Activated T-helper 2 cell treated with anti-CD3 and anti-CD28 coated beads, Interferon-gamma antibody, Interleukin-2, Interleukin-4, amounts not matched to agents 10 μg/mL and 5 μg/mL and 100 μg/mL, durations not matched to agents 14 hours and 24 hours and 36 hours (primary cell): Measurements from ENCODE around the gene ZFAND3. TPM values are rescaled to one million over a fixed set of nuclear protein-coding genes. Genes with fewer than 3 reads are reported as not detected.
A peak's percentile ranks its signal among the peaks of the same experiment; 100 is the strongest.

Source experiments
- DNase-seq: peaks from one replicate; pipeline ENCODE4 v3.0.0; 2021; ENCODE audit warnings: low spot score
- H3K27ac Mint-ChIP-seq: one replicate; pipeline ENCODE4 v1.8.0; 2021; ENCODE audit warnings: mixed read lengths
- H3K27me3 Mint-ChIP-seq: one replicate; pipeline ENCODE4 v1.8.0; 2021; ENCODE audit warnings: low read depth, mixed read lengths
- H3K36me3 Mint-ChIP-seq: one replicate; pipeline ENCODE4 v1.8.0; 2021; ENCODE audit warnings: low read depth, mixed read lengths
- H3K4me1 Mint-ChIP-seq: one replicate; pipeline ENCODE4 v1.8.0; 2021; ENCODE audit warnings: low read depth, mixed read lengths
- H3K4me3 Mint-ChIP-seq: one replicate; pipeline ENCODE4 v1.8.0; 2021; ENCODE audit warnings: low read depth, mild to moderate bottlenecking, moderate library complexity, mixed read lengths
- H3K9me3 Mint-ChIP-seq: one replicate; pipeline ENCODE4 v1.8.0; 2021; ENCODE audit warnings: mixed read lengths
- intact Hi-C: fragments of 100-400 bp; cut with micrococcal nuclease; formaldehyde crosslinking; loops from one replicate; pipeline ENCODE4 v1.15.1; 2023
- total RNA-seq: library from RNA; stranded (reverse); gene quantifications from 2 replicates; pipeline ENCODE4 v1.2.3, GENCODE V29; 2022

Gene ZFAND3
- total RNA-seq, 1 donor from 2014 or later, result 30.8 TPM

GRCh38 chr6:37847704-37848103 lies 28.2 kb downstream of the ZFAND3 start:
- H3K4me3 Mint-ChIP-seq, result no peak overlapping the region
- H3K36me3 Mint-ChIP-seq, result no peaks in the 10 kb centered on the region
- no peak overlapping the region for H3K27ac Mint-ChIP-seq
- no peaks in the 10 kb centered on the region for H3K9me3 Mint-ChIP-seq
- H3K27me3 Mint-ChIP-seq, result no peaks in the 10 kb centered on the region
- peaks cover 6% of the 10 kb centered on the region for H3K4me1 Mint-ChIP-seq
- DNase-seq, result no peak
- intact Hi-C loops, result no loop called here

- H3K4me3 Mint-ChIP-seq, result no peak overlapping the region
- intact Hi-C loops, result no loop called here
- H3K4me1 Mint-ChIP-seq, result peaks cover 6% of the 10 kb centered on the region
- H3K36me3 Mint-ChIP-seq, result no peaks in the 10 kb centered on the region
- no peak for DNase-seq
- no peaks in the 10 kb centered on the region for H3K27me3 Mint-ChIP-seq
- H3K9me3 Mint-ChIP-seq, result no peaks in the 10 kb centered on the region
- no peak overlapping the region for H3K27ac Mint-ChIP-seq
These were observed 28.8 kb downstream of the ZFAND3 start for GRCh38 chr6:37848371-37848770.

- H3K4me3 Mint-ChIP-seq, result no peak overlapping the region
- no peaks in the 10 kb centered on the region for H3K36me3 Mint-ChIP-seq
- no peak for DNase-seq
- H3K9me3 Mint-ChIP-seq, result no peaks in the 10 kb centered on the region
- H3K27ac Mint-ChIP-seq, result no peak overlapping the region
- intact Hi-C loops, result no loop called here
- H3K27me3 Mint-ChIP-seq, result no peaks in the 10 kb centered on the region
- H3K4me1 Mint-ChIP-seq, result peaks cover 7% of the 10 kb centered on the region
These were observed 30.7 kb downstream of the ZFAND3 start for GRCh38 chr6:37850260-37850659.

- Mint-ChIP-seq H3K27ac (no peak overlapping the region), H3K36me3 (no peaks in the 10 kb centered on the region), H3K9me3 (no peaks in the 10 kb centered on the region), H3K27me3 (no peaks in the 10 kb centered on the region), H3K4me1 (peaks cover 9% of the 10 kb centered on the region), H3K4me3 (no peak overlapping the region)
- intact Hi-C loops, result no loop called here
- no peak for DNase-seq
These were observed 31.3 kb downstream of the ZFAND3 start for GRCh38 chr6:37850728-37851285.

- peaks cover 12% of the 10 kb centered on the region for H3K4me1 Mint-ChIP-seq
- intact Hi-C loops, result no loop called here
These were observed 32.5 kb downstream of the ZFAND3 start for GRCh38 chr6:37851997-37852524.

GRCh38 chr6:37856285-37856684 lies 36.8 kb downstream of the ZFAND3 start:
- no peaks in the 10 kb centered on the region for H3K9me3 Mint-ChIP-seq
- intact Hi-C loops, result no loop called here
- H3K36me3 Mint-ChIP-seq, result peaks cover 4% of the 10 kb centered on the region
- no peak for DNase-seq
- no peak overlapping the region for H3K4me3 Mint-ChIP-seq
- H3K27ac Mint-ChIP-seq, result no peak overlapping the region
- H3K4me1 Mint-ChIP-seq, result peaks cover 27% of the 10 kb centered on the region
- H3K27me3 Mint-ChIP-seq, result no peaks in the 10 kb centered on the region

More at GRCh38 chr6:37851997-37852524, 32.5 kb downstream of the ZFAND3 start:
- no peaks in the 10 kb centered on the region for H3K9me3 Mint-ChIP-seq
- H3K36me3 Mint-ChIP-seq, result peaks cover 4% of the 10 kb centered on the region
- no peak overlapping the region for H3K4me3 Mint-ChIP-seq
- H3K27ac Mint-ChIP-seq, result no peak overlapping the region
- DNase-seq, result no peak
- no peaks in the 10 kb centered on the region for H3K27me3 Mint-ChIP-seq

GRCh38 chr6:37858363-37858762 lies 38.8 kb downstream of the ZFAND3 start:
- Mint-ChIP-seq H3K4me1 (peaks cover 29% of the 10 kb centered on the region), H3K9me3 (no peaks in the 10 kb centered on the region), H3K27me3 (no peaks in the 10 kb centered on the region), H3K36me3 (peaks cover 4% of the 10 kb centered on the region), H3K27ac (peak overlapping the region; percentile 65), H3K4me3 (no peak overlapping the region)
- no peak for DNase-seq
- intact Hi-C loops, result loop anchor here (1.0 kb wide), 1 partner anchor 8 kb away; no protein-coding TSS in a partner anchor

- H3K27ac Mint-ChIP-seq, result no peak overlapping the region
- peaks cover 30% of the 10 kb centered on the region for H3K4me1 Mint-ChIP-seq
These were observed 40.8 kb downstream of the ZFAND3 start for GRCh38 chr6:37860226-37860839.

GRCh38 chr6:37861452-37861851 lies 41.9 kb downstream of the ZFAND3 start:
- Mint-ChIP-seq H3K4me1 (peaks cover 34% of the 10 kb centered on the region), H3K9me3 (no peaks in the 10 kb centered on the region), H3K36me3 (peaks cover 4% of the 10 kb centered on the region), H3K4me3 (no peak overlapping the region), H3K27ac (no peak overlapping the region), H3K27me3 (no peaks in the 10 kb centered on the region)
- DNase-seq, result no peak
- intact Hi-C loops, result no loop called here

More at GRCh38 chr6:37860226-37860839, 40.8 kb downstream of the ZFAND3 start:
- H3K9me3 Mint-ChIP-seq, result no peaks in the 10 kb centered on the region
- intact Hi-C loops, result no loop called here
- no peaks in the 10 kb centered on the region for H3K27me3 Mint-ChIP-seq
- H3K36me3 Mint-ChIP-seq, result peaks cover 6% of the 10 kb centered on the region
- H3K4me3 Mint-ChIP-seq, result no peak overlapping the region
- no peak for DNase-seq

- no peaks in the 10 kb centered on the region for H3K27me3 Mint-ChIP-seq
- peaks cover 4% of the 10 kb centered on the region for H3K36me3 Mint-ChIP-seq
- no peak overlapping the region for H3K27ac Mint-ChIP-seq
- DNase-seq, result no peak
- H3K4me3 Mint-ChIP-seq, result no peak overlapping the region
- no peaks in the 10 kb centered on the region for H3K9me3 Mint-ChIP-seq
- peaks cover 42% of the 10 kb centered on the region for H3K4me1 Mint-ChIP-seq
- intact Hi-C loops, result no loop called here
These were observed 42.9 kb downstream of the ZFAND3 start for GRCh38 chr6:37862430-37862829.

GRCh38 chr6:37862992-37863391 lies 43.5 kb downstream of the ZFAND3 start:
- Mint-ChIP-seq H3K4me1 (peaks cover 42% of the 10 kb centered on the region), H3K4me3 (no peak overlapping the region), H3K27me3 (no peaks in the 10 kb centered on the region), H3K9me3 (no peaks in the 10 kb centered on the region), H3K27ac (no peak overlapping the region), H3K36me3 (peaks cover 4% of the 10 kb centered on the region)
- DNase-seq, result no peak
- intact Hi-C loops, result no loop called here

GRCh38 chr6:37864250-37864649 lies 44.7 kb downstream of the ZFAND3 start:
- Mint-ChIP-seq H3K27me3 (no peaks in the 10 kb centered on the region), H3K27ac (no peak overlapping the region), H3K4me1 (peaks cover 41% of the 10 kb centered on the region), H3K9me3 (no peaks in the 10 kb centered on the region), H3K36me3 (peaks cover 4% of the 10 kb centered on the region), H3K4me3 (no peak overlapping the region)
- DNase-seq, result no peak
- intact Hi-C loops, result no loop called here

- intact Hi-C loops, result no loop called here
- H3K27ac Mint-ChIP-seq, result no peak overlapping the region
These were observed 46.0 kb downstream of the ZFAND3 start for GRCh38 chr6:37865504-37865903.

More at GRCh38 chr6:37865504-37865903, 46.0 kb downstream of the ZFAND3 start:
- no peak for DNase-seq
- no peaks in the 10 kb centered on the region for H3K27me3 Mint-ChIP-seq
- peaks cover 38% of the 10 kb centered on the region for H3K4me1 Mint-ChIP-seq
- H3K4me3 Mint-ChIP-seq, result no peak overlapping the region
- peaks cover 8% of the 10 kb centered on the region for H3K36me3 Mint-ChIP-seq
- no peaks in the 10 kb centered on the region for H3K9me3 Mint-ChIP-seq
